SK-N-SH (cell line): ENCODE measurements around the gene EXOC3. TPM values are rescaled to one million over a fixed set of nuclear protein-coding genes. Genes with fewer than 3 reads are reported as not detected.

Experiments
- CTCF ChIA-PET: fragments of 300-600, 350-600 bp; formaldehyde crosslinking; extraction: SDS; loops from one replicate; lab custom pipeline; 2021; lab: Yijun Ruan, JAX
- POLR2A ChIA-PET: fragments of 350-600 bp; sonication (Branson Sonifier 250); formaldehyde crosslinking; extraction: SDS; loops from one replicate; lab custom pipeline; 2020; ENCODE audit warnings: antibody characterized with exemption, inconsistent platforms; lab: Yijun Ruan, JAX
- DNase-seq: peaks from one replicate; pipeline ENCODE4 v3.0.0; 2012
- H2AFZ ChIP-seq: fragments of 200-600 bp; sonication (generic); 2 replicates; pipeline ENCODE4 v1.8.1; 2016; ENCODE audit warnings: antibody characterized with exemption, mild to moderate bottlenecking, low read depth
- H3F3A ChIP-seq: fragments of 200-600 bp; sonication (generic); replicated peaks from 2 replicates; pipeline ENCODE3; 2016; ENCODE audit warnings: antibody characterized with exemption, mild to moderate bottlenecking; ENCODE audit not compliant: insufficient read depth
- H3K27ac ChIP-seq, 2 experiments: fragments of 200-500 bp in 1 of 2; fragments of 200-600 bp in 1 of 2; sonication (Bioruptor generic) in 1 of 2; sonication (generic), shearing (Covaris generic) in 1 of 2; 2 replicates each; pipeline versions ENCODE4 v1.5.1 to v1.6.1; 2014 to 2016; ENCODE audit warnings: low read depth in 2 of 2, inconsistent platforms in 1 of 2, low read length in 1 of 2, mild to moderate bottlenecking in 1 of 2, mixed read lengths in 1 of 2
- H3K27me3 ChIP-seq: fragments of 200-600 bp; sonication (generic), shearing (Covaris generic); 2 replicates; pipeline ENCODE4 v1.6.1; 2016; ENCODE audit warnings: mixed run types; ENCODE audit not compliant: insufficient read depth
- H3K36me3 ChIP-seq, 2 experiments: fragments of 200-500 bp in 1 of 2; fragments of 200-600 bp in 1 of 2; sonication (Bioruptor generic) in 1 of 2; sonication (generic) in 1 of 2; replicated peaks in 1 of 2; 2 replicates each; pipeline versions ENCODE3 to v1.5.1; 2014 to 2016; ENCODE audit warnings: low read length in 1 of 2, mild to moderate bottlenecking in 1 of 2; ENCODE audit not compliant: insufficient read depth in 2 of 2, control insufficient read depth in 1 of 2
- H3K4me1 ChIP-seq, 2 experiments: fragments of 200-500 bp in 1 of 2; fragments of 200-600 bp in 1 of 2; sonication (Bioruptor generic) in 1 of 2; sonication (generic), shearing (Covaris generic) in 1 of 2; 2 replicates each; pipeline versions ENCODE4 v1.5.1 to v1.6.1; 2014 to 2016; ENCODE audit warnings: low read depth in 1 of 2, low read length in 1 of 2, mixed run types in 1 of 2; ENCODE audit not compliant: insufficient read depth in 2 of 2, control insufficient read depth in 1 of 2
- H3K4me2 ChIP-seq: fragments of 200-600 bp; sonication (generic), shearing (Covaris generic); 2 replicates; pipeline ENCODE4 v1.6.1; 2017; ENCODE audit warnings: mixed run types
- H3K4me3 ChIP-seq, 2 experiments: fragments of 200-500 bp in 1 of 2; fragments of 200-600 bp in 1 of 2; sonication (Bioruptor generic) in 1 of 2; sonication (generic), shearing (Covaris generic) in 1 of 2; 2 replicates each; pipeline versions ENCODE4 v1.5.1 to v1.8.1; 2014 to 2016; ENCODE audit warnings: low read depth in 2 of 2, inconsistent platforms in 1 of 2, low read length in 1 of 2, mild to moderate bottlenecking in 1 of 2, mixed read lengths in 1 of 2, moderate library complexity in 1 of 2
- H3K79me2 ChIP-seq: fragments of 200-600 bp; sonication (generic); 2 replicates; pipeline ENCODE4 v1.8.1; 2017; ENCODE audit warnings: mild to moderate bottlenecking; ENCODE audit not compliant: insufficient read depth
- H3K9ac ChIP-seq: fragments of 200-600 bp; sonication (generic); 2 replicates; pipeline ENCODE4 v1.6.1; 2017; ENCODE audit warnings: mixed run types
- H3K9me2 ChIP-seq: fragments of 200-600 bp; sonication (generic); 2 replicates; pipeline ENCODE4 v1.6.1; 2017; ENCODE audit warnings: mixed run types
- H3K9me3 ChIP-seq: fragments of 200-600 bp; sonication (generic); 2 replicates; pipeline ENCODE4 v1.6.1; 2017; ENCODE audit warnings: mixed run types, mild to moderate bottlenecking, moderate library complexity
- H4K20me1 ChIP-seq: fragments of 200-600 bp; sonication (generic); 2 replicates; pipeline ENCODE4 v1.6.1; 2017; ENCODE audit warnings: mild to moderate bottlenecking, mixed run types; ENCODE audit not compliant: insufficient read depth
- CHD2 ChIP-seq: fragments of 150-350 bp; IDR thresholded peaks from 2 replicates; pipeline ENCODE4 v1.6.1; 2018; ENCODE audit warnings: low read length; ENCODE audit not compliant: partially characterized antibody
- ELF1 ChIP-seq: IDR thresholded peaks from 2 replicates; pipeline ENCODE4 v1.4.0; 2012
- FOSL2 ChIP-seq: IDR thresholded peaks from 2 replicates; pipeline ENCODE4 v1.4.0; 2012; ENCODE audit warnings: low read depth, mild to moderate bottlenecking, moderate library complexity, borderline replicate concordance
- FOXM1 ChIP-seq: IDR thresholded peaks from 2 replicates; pipeline ENCODE4 v1.4.0; 2012; ENCODE audit warnings: low read depth, mild to moderate bottlenecking
- GABPA ChIP-seq: IDR thresholded peaks from 2 replicates; pipeline ENCODE4 v1.4.0; 2012; ENCODE audit warnings: low read depth, mild to moderate bottlenecking
- GATA2 ChIP-seq: sonication (generic); formaldehyde crosslinking; IDR thresholded peaks from 2 replicates; pipeline ENCODE4 v1.5.0; 2020; ENCODE audit warnings: mild to moderate bottlenecking, missing genetic modification reagents
- MXI1 ChIP-seq: IDR thresholded peaks from 2 replicates; pipeline ENCODE4 v1.6.1; 2012; ENCODE audit warnings: mild to moderate bottlenecking, low read depth, low read length, improper control_type of control experiment
- POLR2AphosphoS5 ChIP-seq: IDR thresholded peaks from 2 replicates; pipeline ENCODE4 v1.6.1; 2012; ENCODE audit warnings: low read depth, low read length
- RXRA ChIP-seq: IDR thresholded peaks from 2 replicates; pipeline ENCODE4 v1.4.0; 2012; ENCODE audit warnings: low read depth, mild to moderate bottlenecking, borderline replicate concordance
- SIN3A ChIP-seq: IDR thresholded peaks from 2 replicates; pipeline ENCODE4 v1.6.1; 2012; ENCODE audit warnings: low read depth, mild to moderate bottlenecking, low read length, moderate library complexity, borderline replicate concordance
- TAF1 ChIP-seq: IDR thresholded peaks from 2 replicates; pipeline ENCODE4 v1.6.1; 2012; ENCODE audit warnings: low read depth, mild to moderate bottlenecking, low read length, moderate library complexity, borderline replicate concordance
- TEAD4 ChIP-seq: IDR thresholded peaks from 2 replicates; pipeline ENCODE4 v1.4.0; 2012; ENCODE audit warnings: mild to moderate bottlenecking, borderline replicate concordance; ENCODE audit not compliant: insufficient read depth
- YY1 ChIP-seq: IDR thresholded peaks from 2 replicates; pipeline ENCODE4 v1.4.0; 2012; ENCODE audit warnings: low read depth, mild to moderate bottlenecking
- WGBS: methylation state at CpG from one replicate; pipeline ENCODE4 v1.1.6; 2017; ENCODE audit warnings: low lambda C conversion rate; 5-methylcytosine and 5-hydroxymethylcytosine counted together
- polyA plus RNA-seq, 3 experiments: library from polyadenylated mRNA; depleted of rRNA; stranded (reverse); fragments of >200 nt; gene quantifications; 2 replicates each; pipeline ENCODE4 v1.2.3, GENCODE V29; 2012
- TF ChIP-seq, protein P1 (sequence below): IDR thresholded peaks from 2 replicates; pipeline ENCODE4 v1.6.1; 2012; ENCODE audit warnings: mild to moderate bottlenecking, low read depth, low read length, moderate library complexity
- TF ChIP-seq, protein P2 (sequence below): IDR thresholded peaks from 2 replicates; pipeline ENCODE4 v1.4.0; 2012; ENCODE audit warnings: low read depth, borderline replicate concordance
- TF ChIP-seq, protein P3 (sequence below): IDR thresholded peaks from 2 replicates; pipeline ENCODE4 v1.4.0; 2012; ENCODE audit warnings: low read depth
- TF ChIP-seq, protein P4 (sequence below): IDR thresholded peaks from 2 replicates; pipeline ENCODE4 v1.4.0; 2012; ENCODE audit warnings: low read depth, borderline replicate concordance
- TF ChIP-seq, protein P5 (sequence below): fragments of 200-600 bp; sonication (generic); IDR thresholded peaks from 2 replicates; pipeline ENCODE4 v1.6.1; 2017; ENCODE audit warnings: antibody characterized with exemption, mild to moderate bottlenecking, moderate library complexity
- TF ChIP-seq, protein P6 (sequence below): IDR thresholded peaks from 2 replicates; pipeline ENCODE4; 2012

Gene EXOC3
- 23.0 and 25.7 TPM in 2 replicates for polyA plus RNA-seq (2012; rRNA removed)
- polyA plus RNA-seq (2012; cell fraction: cytosol; rRNA removed), result 12.9 and 16.6 TPM in 2 replicates
- polyA plus RNA-seq (2012; cell fraction: nucleus; rRNA removed), result 58.8 and 60.0 TPM in 2 replicates

DNA sequence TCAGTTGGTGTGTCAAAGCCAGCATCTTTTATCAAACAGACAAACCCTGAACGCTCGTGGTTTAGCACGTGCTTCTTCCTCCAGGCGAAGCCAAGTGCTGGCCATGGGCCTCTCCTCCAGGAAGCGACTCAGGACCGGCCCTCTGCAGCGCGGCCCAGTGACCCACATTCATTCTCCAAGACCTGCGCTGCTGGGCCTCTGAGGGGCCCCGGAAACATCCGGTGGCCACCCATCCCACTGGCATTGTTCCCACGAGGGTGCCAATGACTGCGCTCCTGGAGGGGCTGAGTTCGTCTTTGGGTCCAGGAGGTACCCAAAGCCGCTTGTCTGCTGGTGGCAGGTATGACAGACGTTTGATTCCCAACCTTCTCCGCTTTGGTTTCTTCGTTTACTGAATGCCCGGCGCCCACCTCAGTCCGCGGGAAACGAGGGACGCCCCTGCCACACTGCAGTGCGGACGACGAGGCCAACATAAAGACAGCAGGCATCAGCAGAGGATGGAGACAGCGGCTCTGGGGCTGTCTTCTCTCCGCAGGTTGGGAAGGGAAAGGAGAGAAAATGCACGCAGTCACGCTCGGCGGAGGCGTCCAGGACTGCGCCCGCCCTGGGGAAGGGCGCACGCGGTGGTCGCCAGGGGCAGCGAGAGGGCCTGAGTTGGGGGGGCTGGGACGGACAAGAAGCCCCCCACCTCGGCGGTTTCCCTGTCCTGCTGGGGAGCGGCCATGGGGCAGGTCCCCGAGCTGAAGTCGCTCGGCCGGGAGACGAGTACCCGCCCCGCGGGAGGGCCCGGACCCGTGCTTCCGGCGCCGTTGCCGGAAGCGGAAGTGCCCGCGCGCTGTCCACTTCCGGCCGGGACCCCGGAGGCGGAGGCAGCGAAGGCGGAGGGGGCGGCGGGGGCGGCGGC is at the start of gene EXOC3:
TSS of gene EXOC3 (plus strand) at position 842 of the 904 bp plus-strand sequence. CDS start 3,030 bp downstream, outside the sequence.
- Histone ChIP-seq H4K20me1 (no peaks in the 10 kb centered on the region; the same call in 1 of the 2 replicates), H3K27ac (peak within 1 kb of the TSS; percentile 36 to 68; a peak in 3 of 4 replicates), H3K27me3 (no peaks in the 10 kb centered on the region), H2AFZ (peak within 1 kb of the TSS; percentile 78), H3K4me2 (peak within 1 kb of the TSS; percentile 99), H3K9me3 (no peaks in the 10 kb centered on the region), H3K79me2 (peaks cover 35% of the 10 kb centered on the region), H3K36me3 (peaks cover 3 to 14% of the 10 kb centered on the region in 2 experiments), H3K4me1 (peaks cover 0 to 17% of the 10 kb centered on the region in 2 experiments; a peak in 1 of 4 replicates), H3F3A (no peaks in the 10 kb centered on the region), H3K9me2 (no peaks in the 10 kb centered on the region), H3K9ac (peak within 1 kb of the TSS; percentile 81), H3K4me3 (peak within 1 kb of the TSS; percentile 77 to 90)
- TF ChIP-seq GABPA, result peak; percentile 93
- peak; percentile 75 for TF ChIP-seq MXI1
- no peak for TF ChIP-seq TEAD4
- TF ChIP-seq, protein P1, sequence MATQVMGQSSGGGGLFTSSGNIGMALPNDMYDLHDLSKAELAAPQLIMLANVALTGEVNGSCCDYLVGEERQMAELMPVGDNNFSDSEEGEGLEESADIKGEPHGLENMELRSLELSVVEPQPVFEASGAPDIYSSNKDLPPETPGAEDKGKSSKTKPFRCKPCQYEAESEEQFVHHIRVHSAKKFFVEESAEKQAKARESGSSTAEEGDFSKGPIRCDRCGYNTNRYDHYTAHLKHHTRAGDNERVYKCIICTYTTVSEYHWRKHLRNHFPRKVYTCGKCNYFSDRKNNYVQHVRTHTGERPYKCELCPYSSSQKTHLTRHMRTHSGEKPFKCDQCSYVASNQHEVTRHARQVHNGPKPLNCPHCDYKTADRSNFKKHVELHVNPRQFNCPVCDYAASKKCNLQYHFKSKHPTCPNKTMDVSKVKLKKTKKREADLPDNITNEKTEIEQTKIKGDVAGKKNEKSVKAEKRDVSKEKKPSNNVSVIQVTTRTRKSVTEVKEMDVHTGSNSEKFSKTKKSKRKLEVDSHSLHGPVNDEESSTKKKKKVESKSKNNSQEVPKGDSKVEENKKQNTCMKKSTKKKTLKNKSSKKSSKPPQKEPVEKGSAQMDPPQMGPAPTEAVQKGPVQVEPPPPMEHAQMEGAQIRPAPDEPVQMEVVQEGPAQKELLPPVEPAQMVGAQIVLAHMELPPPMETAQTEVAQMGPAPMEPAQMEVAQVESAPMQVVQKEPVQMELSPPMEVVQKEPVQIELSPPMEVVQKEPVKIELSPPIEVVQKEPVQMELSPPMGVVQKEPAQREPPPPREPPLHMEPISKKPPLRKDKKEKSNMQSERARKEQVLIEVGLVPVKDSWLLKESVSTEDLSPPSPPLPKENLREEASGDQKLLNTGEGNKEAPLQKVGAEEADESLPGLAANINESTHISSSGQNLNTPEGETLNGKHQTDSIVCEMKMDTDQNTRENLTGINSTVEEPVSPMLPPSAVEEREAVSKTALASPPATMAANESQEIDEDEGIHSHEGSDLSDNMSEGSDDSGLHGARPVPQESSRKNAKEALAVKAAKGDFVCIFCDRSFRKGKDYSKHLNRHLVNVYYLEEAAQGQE, result peak; percentile 68; the same call in 1 of the 2 replicates
- TF ChIP-seq ELF1, result peak; percentile 87
- TF ChIP-seq, protein P2, sequence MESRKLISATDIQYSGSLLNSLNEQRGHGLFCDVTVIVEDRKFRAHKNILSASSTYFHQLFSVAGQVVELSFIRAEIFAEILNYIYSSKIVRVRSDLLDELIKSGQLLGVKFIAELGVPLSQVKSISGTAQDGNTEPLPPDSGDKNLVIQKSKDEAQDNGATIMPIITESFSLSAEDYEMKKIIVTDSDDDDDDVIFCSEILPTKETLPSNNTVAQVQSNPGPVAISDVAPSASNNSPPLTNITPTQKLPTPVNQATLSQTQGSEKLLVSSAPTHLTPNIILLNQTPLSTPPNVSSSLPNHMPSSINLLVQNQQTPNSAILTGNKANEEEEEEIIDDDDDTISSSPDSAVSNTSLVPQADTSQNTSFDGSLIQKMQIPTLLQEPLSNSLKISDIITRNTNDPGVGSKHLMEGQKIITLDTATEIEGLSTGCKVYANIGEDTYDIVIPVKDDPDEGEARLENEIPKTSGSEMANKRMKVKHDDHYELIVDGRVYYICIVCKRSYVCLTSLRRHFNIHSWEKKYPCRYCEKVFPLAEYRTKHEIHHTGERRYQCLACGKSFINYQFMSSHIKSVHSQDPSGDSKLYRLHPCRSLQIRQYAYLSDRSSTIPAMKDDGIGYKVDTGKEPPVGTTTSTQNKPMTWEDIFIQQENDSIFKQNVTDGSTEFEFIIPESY, result no peak
- TF ChIP-seq, protein P3, sequence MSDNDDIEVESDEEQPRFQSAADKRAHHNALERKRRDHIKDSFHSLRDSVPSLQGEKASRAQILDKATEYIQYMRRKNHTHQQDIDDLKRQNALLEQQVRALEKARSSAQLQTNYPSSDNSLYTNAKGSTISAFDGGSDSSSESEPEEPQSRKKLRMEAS, result peak; percentile 84
- TF ChIP-seq, protein P4, sequence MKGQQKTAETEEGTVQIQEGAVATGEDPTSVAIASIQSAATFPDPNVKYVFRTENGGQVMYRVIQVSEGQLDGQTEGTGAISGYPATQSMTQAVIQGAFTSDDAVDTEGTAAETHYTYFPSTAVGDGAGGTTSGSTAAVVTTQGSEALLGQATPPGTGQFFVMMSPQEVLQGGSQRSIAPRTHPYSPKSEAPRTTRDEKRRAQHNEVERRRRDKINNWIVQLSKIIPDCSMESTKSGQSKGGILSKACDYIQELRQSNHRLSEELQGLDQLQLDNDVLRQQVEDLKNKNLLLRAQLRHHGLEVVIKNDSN, result no peak
- TF ChIP-seq FOSL2, result no peak
- TF ChIP-seq, protein P5, sequence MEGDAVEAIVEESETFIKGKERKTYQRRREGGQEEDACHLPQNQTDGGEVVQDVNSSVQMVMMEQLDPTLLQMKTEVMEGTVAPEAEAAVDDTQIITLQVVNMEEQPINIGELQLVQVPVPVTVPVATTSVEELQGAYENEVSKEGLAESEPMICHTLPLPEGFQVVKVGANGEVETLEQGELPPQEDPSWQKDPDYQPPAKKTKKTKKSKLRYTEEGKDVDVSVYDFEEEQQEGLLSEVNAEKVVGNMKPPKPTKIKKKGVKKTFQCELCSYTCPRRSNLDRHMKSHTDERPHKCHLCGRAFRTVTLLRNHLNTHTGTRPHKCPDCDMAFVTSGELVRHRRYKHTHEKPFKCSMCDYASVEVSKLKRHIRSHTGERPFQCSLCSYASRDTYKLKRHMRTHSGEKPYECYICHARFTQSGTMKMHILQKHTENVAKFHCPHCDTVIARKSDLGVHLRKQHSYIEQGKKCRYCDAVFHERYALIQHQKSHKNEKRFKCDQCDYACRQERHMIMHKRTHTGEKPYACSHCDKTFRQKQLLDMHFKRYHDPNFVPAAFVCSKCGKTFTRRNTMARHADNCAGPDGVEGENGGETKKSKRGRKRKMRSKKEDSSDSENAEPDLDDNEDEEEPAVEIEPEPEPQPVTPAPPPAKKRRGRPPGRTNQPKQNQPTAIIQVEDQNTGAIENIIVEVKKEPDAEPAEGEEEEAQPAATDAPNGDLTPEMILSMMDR, result no peak
- peak; percentile 54; the same call in 1 of the 2 replicates for TF ChIP-seq YY1
- TF ChIP-seq SIN3A, result 0 out of 2 replicates have a peak, but pooled peaks have one; percentile 27
- peak; percentile 72; the same call in 1 of the 2 replicates for TF ChIP-seq TAF1
- TF ChIP-seq RXRA, result no peak
- TF ChIP-seq GATA2 (CRISPR knock-in tag), result no peak
- TF ChIP-seq CHD2, result peak; percentile 32
- no peak for TF ChIP-seq FOXM1
- TF ChIP-seq, protein P6, sequence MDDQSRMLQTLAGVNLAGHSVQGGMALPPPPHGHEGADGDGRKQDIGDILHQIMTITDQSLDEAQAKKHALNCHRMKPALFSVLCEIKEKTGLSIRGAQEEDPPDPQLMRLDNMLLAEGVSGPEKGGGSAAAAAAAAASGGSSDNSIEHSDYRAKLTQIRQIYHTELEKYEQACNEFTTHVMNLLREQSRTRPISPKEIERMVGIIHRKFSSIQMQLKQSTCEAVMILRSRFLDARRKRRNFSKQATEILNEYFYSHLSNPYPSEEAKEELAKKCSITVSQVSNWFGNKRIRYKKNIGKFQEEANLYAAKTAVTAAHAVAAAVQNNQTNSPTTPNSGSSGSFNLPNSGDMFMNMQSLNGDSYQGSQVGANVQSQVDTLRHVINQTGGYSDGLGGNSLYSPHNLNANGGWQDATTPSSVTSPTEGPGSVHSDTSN, result no peak
- peak; percentile 86 for TF ChIP-seq POLR2AphosphoS5
- ChIA-PET CTCF (interaction anchor here (0.9 to 1.6 kb wide), 3 partner anchors 9 to 254 kb away, joined by 3 to 6 read pairs (median 4); no protein-coding TSS in a partner anchor), POLR2A (no interaction called here)
- DNase-seq, result peak; percentile 99
- WGBS, result 19% methylated on average over 23 of the region's 73 CpGs
